Hepatocyte (in vitro differentiated cells): ENCODE results near the gene CHD2. TPM values are rescaled to one million over a fixed set of nuclear protein-coding genes. Genes with fewer than 3 reads are reported as not detected.
A peak's percentile ranks its signal among the peaks of the same experiment; 100 is the strongest.

Experiments
- DNase-seq: peaks from one replicate; pipeline ENCODE4 v3.0.0-alpha.2; 2016; ENCODE audit warnings: low spot score
- H2AFZ ChIP-seq: fragments of 200-600 bp; sonication (generic); 2 replicates; pipeline ENCODE4 v1.6.0; 2016; ENCODE audit warnings: antibody characterized with exemption, mild to moderate bottlenecking
- H3K27ac ChIP-seq: fragments of 200-600 bp; sonication (generic); 2 replicates; pipeline ENCODE4 v1.5.1; 2016; ENCODE audit warnings: mild to moderate bottlenecking
- H3K27me3 ChIP-seq: fragments of 200-600 bp; sonication (generic); 2 replicates; pipeline ENCODE4 v1.6.1; 2016
- H3K36me3 ChIP-seq: fragments of 200-600 bp; sonication (generic); replicated peaks from 2 replicates; pipeline ENCODE4 v1.5.1; 2016; ENCODE audit warnings: low read depth; ENCODE audit not compliant: insufficient read depth
- H3K4me1 ChIP-seq: fragments of 200-600 bp; sonication (generic); 2 replicates; pipeline ENCODE4 v1.5.1; 2016; ENCODE audit warnings: mild to moderate bottlenecking, moderate library complexity; ENCODE audit not compliant: insufficient read depth
- H3K4me2 ChIP-seq: fragments of 200-600 bp; sonication (generic); 2 replicates; pipeline ENCODE4 v1.6.0; 2016
- H3K4me3 ChIP-seq: fragments of 200-600 bp; sonication (generic); 2 replicates; pipeline ENCODE4 v1.5.1; 2016; ENCODE audit warnings: mild to moderate bottlenecking
- H3K79me2 ChIP-seq: fragments of 200-600 bp; sonication (generic); 2 replicates; pipeline ENCODE4 v1.6.0; 2017; ENCODE audit warnings: mild to moderate bottlenecking
- H3K9me2 ChIP-seq: fragments of 200-600 bp; sonication (generic); replicated peaks from 2 replicates; pipeline ENCODE4 v1.6.0; 2017; ENCODE audit warnings: mild to moderate bottlenecking; ENCODE audit not compliant: insufficient read depth
- H3K9me3 ChIP-seq: fragments of 200-600 bp; sonication (generic); 2 replicates; pipeline ENCODE4 v1.5.1; 2016; ENCODE audit warnings: low read depth, mild to moderate bottlenecking
- H4K20me1 ChIP-seq: fragments of 200-600 bp; sonication (generic); 2 replicates; pipeline ENCODE4 v1.6.0; 2016; ENCODE audit warnings: mild to moderate bottlenecking; ENCODE audit not compliant: insufficient read depth, poor library complexity, severe bottlenecking
- CTCF ChIP-seq: fragments of 200-600 bp; sonication (generic); IDR thresholded peaks from 2 replicates; pipeline ENCODE4 v1.5.1; 2016; ENCODE audit warnings: antibody characterized with exemption, mild to moderate bottlenecking; ENCODE audit not compliant: poor library complexity
- EZH2 ChIP-seq: fragments of 200-600 bp; sonication (generic); IDR thresholded peaks from 2 replicates; pipeline ENCODE4 v1.6.1; 2016; ENCODE audit warnings: antibody characterized with exemption, mild to moderate bottlenecking, borderline replicate concordance
- EZH2phosphoT487 ChIP-seq: fragments of 200-600 bp; sonication (generic); IDR thresholded peaks from one replicate; pipeline ENCODE4 v1.6.1; 2018; ENCODE audit warnings: antibody characterized with exemption, mild to moderate bottlenecking, low read depth, moderate library complexity; ENCODE audit not compliant: unreplicated experiment, severe bottlenecking
- WGBS: methylation state at CpG from one replicate; pipeline ENCODE4 v1.1.6; 2016; ENCODE audit warnings: low lambda C conversion rate; ENCODE audit errors: missing lambda C conversion rate; 5-methylcytosine and 5-hydroxymethylcytosine counted together
- polyA plus RNA-seq: library from polyadenylated mRNA; unstranded; fragments of >200 nt; fragmentation: Nextera tagmentation; extraction: Ambion mirVana; gene quantifications from 2 replicates; pipeline ENCODE4 v1.2.1, GENCODE V29; 2016
- total RNA-seq: library from RNA; depleted of rRNA; stranded (reverse); fragments of >200 nt; gene quantifications from 2 replicates; pipeline ENCODE4 v1.2.3, GENCODE V29; 2014

CHD2 gene
- total and polyA plus RNA-seq, 2 experiments from 2014 or later, result 49.3 to 133 TPM

- Histone ChIP-seq H3K79me2 (peaks cover 90% of the 10 kb centered on the region), H3K36me3 (no peaks in the 10 kb centered on the region), H3K27ac (peak overlapping the region; percentile 99), H3K4me3 (peak overlapping the region; percentile 50), H3K27me3 (no peaks in the 10 kb centered on the region), H3K4me1 (peaks cover 21% of the 10 kb centered on the region), H3K4me2 (peak overlapping the region; percentile 78), H4K20me1 (peaks cover 15% of the 10 kb centered on the region), H2AFZ (no peak overlapping the region), H3K9me3 (no peaks in the 10 kb centered on the region), H3K9me2 (no peaks in the 10 kb centered on the region)
- TF ChIP-seq CTCF (no peak), EZH2 (no peak), EZH2phosphoT487 (no peak)
- 2% methylated on average over 2 of the region's 2 CpGs for WGBS
- no peak for DNase-seq
These were observed 1.9 kb downstream of the CHD2 start for GRCh38 chr15:92901995-92902394.

- TF ChIP-seq CTCF (no peak), EZH2 (no peak), EZH2phosphoT487 (no peak)
- Histone ChIP-seq H3K9me3 (no peaks in the 10 kb centered on the region), H3K36me3 (no peaks in the 10 kb centered on the region)
These were observed 2.8 kb downstream of the CHD2 start for GRCh38 chr15:92902737-92903593.

GRCh38 chr15:92903631-92903965 is 3.5 kb downstream of the CHD2 start:
- Histone ChIP-seq H3K9me3 (no peaks in the 10 kb centered on the region), H3K27me3 (no peaks in the 10 kb centered on the region), H3K27ac (peak overlapping the region; percentile 99), H3K4me2 (peak overlapping the region; percentile 78), H3K9me2 (no peaks in the 10 kb centered on the region), H3K4me3 (peak overlapping the region; percentile 50), H3K4me1 (peaks cover 37% of the 10 kb centered on the region), H3K79me2 (peaks cover 90% of the 10 kb centered on the region), H4K20me1 (peaks cover 21% of the 10 kb centered on the region), H2AFZ (no peak overlapping the region), H3K36me3 (no peaks in the 10 kb centered on the region)
- WGBS, result 4% methylated on average over 8 of the region's 8 CpGs
- no peak for TF ChIP-seq EZH2phosphoT487
- TF ChIP-seq CTCF, result no peak
- TF ChIP-seq EZH2, result no peak
- no peak for DNase-seq

More at GRCh38 chr15:92902737-92903593, 2.8 kb downstream of the CHD2 start:
- Histone ChIP-seq H3K4me1 (peaks cover 31% of the 10 kb centered on the region), H3K79me2 (peaks cover 90% of the 10 kb centered on the region), H3K9me2 (no peaks in the 10 kb centered on the region), H3K4me2 (peak overlapping the region; percentile 78), H3K4me3 (peak overlapping the region; percentile 50), H3K27ac (peak overlapping the region; percentile 99), H2AFZ (no peak overlapping the region), H4K20me1 (peaks cover 15% of the 10 kb centered on the region), H3K27me3 (no peaks in the 10 kb centered on the region)
- WGBS, result 4% methylated on average over 4 of the region's 4 CpGs
- DNase-seq, result no peak
